ENCODE results near the gene DCUN1D1. TPM values are rescaled to one million over a fixed set of nuclear protein-coding genes. Genes with fewer than 3 reads are reported as not detected.

The DCUN1D1 gene
- total and polyA plus RNA-seq, 2 donors: 22.4 to 60.4 TPM

GRCh38 chr3:182910936-182911781 is 69.2 kb downstream of the DCUN1D1 start:
- Histone ChIP-seq H3K4me1 (ENCODE audit: insufficient read depth) (no peaks in the 10 kb centered on the region), H3K4me3 (ENCODE audit: low read depth, low read length) (no peak overlapping the region), H3K36me3 (ENCODE audit: insufficient read depth) (peaks cover 5% of the 10 kb centered on the region), H3K27ac (ENCODE audit: low read depth) (no peak overlapping the region)
- WGBS: 88% methylated on average over 5 of the region's 5 CpGs
- no peak for DNase-seq (ENCODE audit: extremely low spot score)

GRCh38 chr3:182909318-182910040 is 70.9 kb downstream of the DCUN1D1 start:
- Histone ChIP-seq H3K27ac (ENCODE audit: low read depth) (no peak overlapping the region), H3K4me1 (ENCODE audit: insufficient read depth) (no peaks in the 10 kb centered on the region), H3K36me3 (ENCODE audit: insufficient read depth) (peaks cover 4% of the 10 kb centered on the region), H3K4me3 (ENCODE audit: low read depth, low read length) (no peak overlapping the region)
- no peak for DNase-seq (ENCODE audit: extremely low spot score)
- WGBS: 96% methylated on average over 5 of the region's 5 CpGs

GRCh38 chr3:182908471-182908870 is 71.9 kb downstream of the DCUN1D1 start:
- Histone ChIP-seq H3K36me3 (ENCODE audit: insufficient read depth) (peaks cover 3% of the 10 kb centered on the region), H3K4me3 (ENCODE audit: low read depth, low read length) (no peak overlapping the region), H3K4me1 (ENCODE audit: insufficient read depth) (no peaks in the 10 kb centered on the region), H3K27ac (ENCODE audit: low read depth) (no peak overlapping the region)
- 95% methylated on average over 1 of the region's 1 CpG for WGBS
- no peak for DNase-seq (ENCODE audit: extremely low spot score)

DNA sequence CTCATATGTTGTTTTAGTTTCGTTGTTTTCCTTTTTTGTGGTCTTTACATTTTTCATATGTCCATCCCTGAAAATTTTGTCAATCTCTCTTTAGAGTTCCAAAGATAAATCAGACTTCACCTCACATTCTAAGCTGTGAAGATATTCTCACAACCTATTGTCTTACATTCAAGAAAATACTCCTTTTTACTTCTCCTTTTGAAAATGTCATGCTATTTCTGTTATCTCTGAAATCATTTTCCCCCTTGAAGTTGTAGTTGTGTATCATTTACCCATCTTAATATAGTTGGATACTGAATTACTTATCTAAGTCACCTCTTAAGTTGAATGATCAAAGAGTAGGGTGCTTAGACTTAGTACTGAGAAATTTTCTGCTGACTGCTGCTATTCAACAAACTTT is 74.3 kb downstream of the DCUN1D1 start:
- Histone ChIP-seq H3K4me3 (ENCODE audit: low read depth, low read length) (no peak overlapping the region), H3K4me1 (ENCODE audit: insufficient read depth) (no peaks in the 10 kb centered on the region), H3K27ac (ENCODE audit: low read depth) (no peak overlapping the region), H3K36me3 (ENCODE audit: insufficient read depth) (peaks cover 3% of the 10 kb centered on the region)
- no peak for DNase-seq (ENCODE audit: extremely low spot score)
- WGBS: 44% methylated on average over 1 of the region's 1 CpG

- no peaks in the 10 kb centered on the region for H3K4me1 ChIP-seq (ENCODE audit: insufficient read depth)
- peaks cover 3% of the 10 kb centered on the region for H3K36me3 ChIP-seq (ENCODE audit: insufficient read depth)
- H3K27ac ChIP-seq (ENCODE audit: low read depth): no peak overlapping the region
- no peak overlapping the region for H3K4me3 ChIP-seq (ENCODE audit: low read depth, low read length)
- DNase-seq (ENCODE audit: extremely low spot score): no peak
- WGBS: 93% methylated on average over 4 of the region's 4 CpGs
Measured at GRCh38 chr3:182905623-182906022, 74.7 kb downstream of the DCUN1D1 start.

DNA sequence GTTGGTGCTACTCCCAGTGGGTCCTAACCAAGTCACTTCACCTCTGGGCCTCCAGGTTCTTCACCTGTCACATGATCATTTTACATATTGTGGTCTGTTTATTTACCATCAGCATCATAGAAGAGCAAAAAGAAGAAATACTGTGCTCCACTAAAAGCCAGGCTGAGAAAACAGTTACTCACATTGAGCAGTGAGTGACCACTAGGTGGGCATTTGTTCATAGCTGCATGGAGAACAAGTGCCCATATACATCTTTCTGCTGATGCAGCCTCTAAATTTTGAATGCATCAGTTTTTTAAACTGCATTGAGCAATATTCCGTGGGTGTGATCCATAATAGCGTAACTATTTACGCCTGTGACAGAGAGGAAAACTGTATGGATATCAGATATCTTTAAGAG is 76.2 kb downstream of the DCUN1D1 start:
- peaks cover 3% of the 10 kb centered on the region for H3K36me3 ChIP-seq (ENCODE audit: insufficient read depth)
- no peak overlapping the region for H3K27ac ChIP-seq (ENCODE audit: low read depth)

DNA sequence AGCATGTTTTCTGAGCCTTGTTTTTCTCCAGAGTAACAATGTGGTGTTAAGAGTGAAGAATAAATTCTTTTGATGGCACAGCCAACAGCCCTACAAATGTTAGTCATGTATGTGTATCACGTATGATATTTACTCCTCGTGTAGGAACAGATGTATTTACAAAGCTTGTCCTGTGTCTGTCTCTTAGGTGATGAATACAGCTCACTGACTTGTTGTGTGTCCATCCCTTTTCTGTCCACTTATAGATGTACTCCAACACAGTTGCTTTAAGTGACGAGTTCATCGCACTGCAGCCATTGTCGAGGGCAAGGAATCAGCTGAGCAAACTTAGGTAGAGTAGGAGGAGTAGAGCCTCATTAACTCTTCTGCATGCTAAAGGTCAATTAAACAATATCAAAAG is 78.1 kb downstream of the DCUN1D1 start:
- 81% methylated on average over 5 of the region's 5 CpGs for WGBS
- H3K27ac ChIP-seq (ENCODE audit: low read depth): no peak overlapping the region
- DNase-seq (ENCODE audit: extremely low spot score): no peak
- H3K36me3 ChIP-seq (ENCODE audit: insufficient read depth): peaks cover 3% of the 10 kb centered on the region
- H3K4me1 ChIP-seq (ENCODE audit: insufficient read depth): no peaks in the 10 kb centered on the region
- H3K4me3 ChIP-seq (ENCODE audit: low read depth, low read length): no peak overlapping the region

More for the DNA sequence above, 76.2 kb downstream of the DCUN1D1 start:
- H3K4me1 ChIP-seq (ENCODE audit: insufficient read depth): no peaks in the 10 kb centered on the region
- DNase-seq (ENCODE audit: extremely low spot score): no peak
- WGBS: 94% methylated on average over 3 of the region's 3 CpGs
- no peak overlapping the region for H3K4me3 ChIP-seq (ENCODE audit: low read depth, low read length)

DNA sequence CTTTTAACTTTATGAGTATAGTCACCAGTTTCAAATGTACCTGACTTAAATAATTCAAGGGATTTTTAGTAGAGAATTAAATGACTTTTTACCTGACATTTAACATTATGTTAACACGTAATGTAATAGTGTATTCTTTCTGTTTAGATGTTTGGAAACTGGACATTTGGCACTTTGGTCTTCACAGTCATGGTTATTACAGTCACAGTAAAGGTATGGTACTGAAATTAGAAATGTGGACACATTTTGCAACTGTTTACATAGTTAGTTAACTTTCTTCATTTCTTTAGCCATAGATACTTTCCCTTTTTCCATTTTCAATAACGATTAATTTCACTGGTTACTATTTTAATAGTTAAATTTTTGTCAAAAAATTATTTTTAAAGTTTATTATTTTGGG is 83.8 kb downstream of the DCUN1D1 start:
- WGBS: 91% methylated on average over 2 of the region's 2 CpGs
- H3K27ac ChIP-seq (ENCODE audit: low read depth): no peak overlapping the region
- H3K4me1 ChIP-seq (ENCODE audit: insufficient read depth): no peaks in the 10 kb centered on the region
- no peak overlapping the region for H3K4me3 ChIP-seq (ENCODE audit: low read depth, low read length)
- no peaks in the 10 kb centered on the region for H3K36me3 ChIP-seq (ENCODE audit: insufficient read depth)
- DNase-seq (ENCODE audit: extremely low spot score): no peak

DNA sequence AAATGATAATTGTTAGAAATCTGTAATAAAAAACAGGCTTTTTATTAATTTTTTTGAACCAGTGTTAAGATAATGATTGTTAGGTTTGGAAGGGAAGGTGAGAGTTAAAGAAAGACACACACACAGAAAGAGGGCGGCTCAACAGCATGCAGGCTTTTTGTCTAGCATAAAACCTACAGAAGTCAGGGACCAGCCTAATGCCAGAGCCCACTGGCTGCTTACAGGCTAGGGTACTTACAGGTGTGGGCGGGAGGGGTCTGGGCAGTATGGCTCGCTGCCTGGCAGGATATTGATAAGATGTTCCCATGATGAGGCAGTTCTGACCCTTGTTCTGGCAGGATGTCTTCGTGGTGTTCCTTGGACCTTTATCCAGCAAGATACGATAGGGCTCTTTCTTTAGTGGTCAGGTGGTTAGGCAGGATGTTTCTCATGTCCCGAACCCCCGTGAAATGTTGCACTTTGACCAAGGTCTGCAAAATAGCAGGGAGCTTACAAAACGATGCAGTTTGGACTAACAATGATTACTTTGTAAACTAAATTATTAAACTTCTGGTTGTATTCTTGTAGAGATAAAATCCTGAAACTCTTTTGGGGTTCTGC is 84.7 kb downstream of the DCUN1D1 start:
- Histone ChIP-seq H3K36me3 (ENCODE audit: insufficient read depth) (no peaks in the 10 kb centered on the region), H3K27ac (ENCODE audit: low read depth) (no peak overlapping the region)
- 69% methylated on average over 8 of the region's 8 CpGs for WGBS

GRCh38 chr3:182892226-182892625 is 88.1 kb downstream of the DCUN1D1 start:
- Histone ChIP-seq H3K36me3 (ENCODE audit: insufficient read depth) (peaks cover 2% of the 10 kb centered on the region), H3K4me1 (ENCODE audit: insufficient read depth) (no peaks in the 10 kb centered on the region), H3K4me3 (ENCODE audit: low read depth, low read length) (no peak overlapping the region), H3K27ac (ENCODE audit: low read depth) (no peak overlapping the region)
- no peak for DNase-seq (ENCODE audit: extremely low spot score)
- WGBS: 89% methylated on average over 4 of the region's 4 CpGs

More for the DNA sequence above, 84.7 kb downstream of the DCUN1D1 start:
- Histone ChIP-seq H3K4me3 (ENCODE audit: low read depth, low read length) (no peak overlapping the region), H3K4me1 (ENCODE audit: insufficient read depth) (no peaks in the 10 kb centered on the region)
- no peak for DNase-seq (ENCODE audit: extremely low spot score)

GRCh38 chr3:182891364-182891763 is 89.0 kb downstream of the DCUN1D1 start:
- Histone ChIP-seq H3K4me3 (ENCODE audit: low read depth, low read length) (no peak overlapping the region), H3K4me1 (ENCODE audit: insufficient read depth) (no peaks in the 10 kb centered on the region), H3K36me3 (ENCODE audit: insufficient read depth) (peaks cover 2% of the 10 kb centered on the region), H3K27ac (ENCODE audit: low read depth) (no peak overlapping the region)
- DNase-seq (ENCODE audit: extremely low spot score): no peak
- WGBS: 100% methylated on average over 1 of the region's 1 CpG

DNA sequence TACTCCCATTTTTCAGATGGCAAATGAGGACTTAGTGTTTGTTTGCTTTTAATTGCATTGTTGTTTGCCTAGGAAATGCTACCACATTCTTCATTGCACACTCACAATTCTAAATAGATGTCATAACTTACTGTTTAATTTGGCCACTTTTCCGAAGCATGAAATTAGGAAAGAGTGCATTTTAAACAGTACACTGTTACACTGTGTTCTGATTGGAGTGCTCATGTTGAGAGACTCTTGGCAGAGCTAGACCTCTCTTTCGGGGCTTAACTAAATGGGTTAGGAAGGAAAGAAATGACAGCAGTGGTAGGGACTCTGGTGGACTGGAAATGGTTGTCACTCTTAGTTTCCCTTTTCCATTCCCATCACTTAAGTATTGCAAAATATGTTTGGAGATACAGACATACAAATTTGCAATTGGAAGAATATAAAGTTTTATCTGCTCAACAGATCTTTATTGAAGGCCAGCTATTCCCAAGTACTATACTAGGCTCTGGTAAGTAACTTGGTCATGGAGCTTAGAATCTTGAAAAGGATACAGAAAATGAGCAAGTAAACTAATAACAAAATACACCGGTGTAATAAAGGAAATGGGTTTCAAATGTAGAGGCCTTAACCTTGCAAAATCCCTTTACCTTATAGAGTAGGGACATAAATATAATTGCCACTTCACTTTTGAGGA is 90.2 kb downstream of the DCUN1D1 start:
- Histone ChIP-seq H3K36me3 (ENCODE audit: insufficient read depth) (peaks cover 2% of the 10 kb centered on the region), H3K4me3 (ENCODE audit: low read depth, low read length) (no peak overlapping the region), H3K4me1 (ENCODE audit: insufficient read depth) (no peaks in the 10 kb centered on the region), H3K27ac (ENCODE audit: low read depth) (no peak overlapping the region)
- no peak for DNase-seq (ENCODE audit: extremely low spot score)
- WGBS: 91% methylated on average over 3 of the region's 3 CpGs

Measured in urinary bladder (tissue), 4 donors.